Endothelial cell of umbilical vein (primary cell): ENCODE measurements around the gene WASHC2C. TPM values are rescaled to one million over a fixed set of nuclear protein-coding genes. Genes with fewer than 3 reads are reported as not detected.

Experiments used
- BruUV-seq: library from RNA; stranded (reverse); fragments of 400-500 nt; replicated peaks from 2 replicates; lab custom pipeline; 2021; lab: Mats Ljungman, UMichigan
- CTCF ChIA-PET: fragments of 300-600, 350-600 bp; sonication (Branson Sonifier 250); formaldehyde crosslinking; loops from one replicate; lab custom pipeline; 2021; ENCODE audit warnings: antibody characterized with exemption, inconsistent platforms; lab: Charles Lee
- POLR2A ChIA-PET: fragments of 300-600, 350-600 bp; sonication (Branson Sonifier 250); formaldehyde crosslinking; loops from one replicate; lab custom pipeline; 2021; ENCODE audit warnings: antibody characterized with exemption, inconsistent platforms; lab: Charles Lee
- DNase-seq: peaks from one replicate; pipeline ENCODE4 v3.0.0-alpha.2; 2011; ENCODE audit warnings: low read depth, low spot score
- FAIRE-seq: peaks from 2 replicates; lab custom pipeline; 2011; peaks lifted over from hg19 to GRCh38; lab: Jason Lieb, UNC
- H2AFZ ChIP-seq: 2 replicates; pipeline ENCODE4 v1.6.0; 2012; ENCODE audit warnings: low read depth, low read length, control low read depth, inconsistent platforms
- H3K27ac ChIP-seq: 2 replicates; pipeline ENCODE4 v1.5.1; 2011; ENCODE audit warnings: low read depth, mild to moderate bottlenecking, control low read depth, low read length, moderate library complexity; ENCODE audit not compliant: insufficient read depth
- H3K27me3 ChIP-seq, 2 experiments: 2 replicates each; pipeline versions ENCODE4 v1.6.0 to v1.6.1; 2011; ENCODE audit warnings: low read length in 2 of 2, mixed read lengths in 1 of 2; ENCODE audit not compliant: control insufficient read depth in 2 of 2, insufficient read depth in 2 of 2
- H3K36me3 ChIP-seq, 2 experiments: 2 replicates in 1 of 2; 3 replicates in 1 of 2; pipeline ENCODE4 v1.5.1; 2011; ENCODE audit warnings: low read length in 2 of 2, mild to moderate bottlenecking in 1 of 2, moderate library complexity in 1 of 2; ENCODE audit not compliant: control insufficient read depth in 2 of 2, insufficient read depth in 2 of 2; ENCODE audit errors: extremely low read depth in 1 of 2
- H3K4me1 ChIP-seq: 3 replicates; pipeline ENCODE4 v1.5.1; 2011; ENCODE audit warnings: mild to moderate bottlenecking, low read length; ENCODE audit not compliant: control insufficient read depth, insufficient read depth; ENCODE audit errors: extremely low read depth
- H3K4me2 ChIP-seq: 2 replicates; pipeline ENCODE4 v1.6.1; 2011; ENCODE audit warnings: low read length, control low read depth, mixed read lengths; ENCODE audit not compliant: insufficient read depth
- H3K4me3 ChIP-seq, 3 experiments: fragments of 200-600 bp in 1 of 3; sonication (generic), shearing (Covaris generic) in 1 of 3; replicated peaks in 1 of 3; 2 replicates each; pipeline ENCODE4 v1.5.1; 2011 to 2016; ENCODE audit warnings: control low read depth in 3 of 3, low read length in 3 of 3, mild to moderate bottlenecking in 2 of 3, inconsistent platforms in 1 of 3, low read depth in 1 of 3, moderate library complexity in 1 of 3; ENCODE audit not compliant: insufficient read depth in 1 of 3
- H3K79me2 ChIP-seq: 2 replicates; pipeline ENCODE4 v1.6.0; 2012; ENCODE audit warnings: low read length, inconsistent platforms; ENCODE audit not compliant: control insufficient read depth, insufficient read depth
- H3K9ac ChIP-seq: replicated peaks from 2 replicates; pipeline ENCODE3; 2011; ENCODE audit warnings: low read length, control low read depth; ENCODE audit not compliant: insufficient read depth; ENCODE audit errors: extremely low read depth
- H3K9me1 ChIP-seq: replicated peaks from 3 replicates; pipeline ENCODE4 v1.6.0; 2011; ENCODE audit warnings: mild to moderate bottlenecking, low read length; ENCODE audit not compliant: control insufficient read depth, insufficient read depth; ENCODE audit errors: extremely low read depth
- H3K9me3 ChIP-seq: replicated peaks from 2 replicates; pipeline ENCODE4 v1.5.1; 2012; ENCODE audit warnings: low read length, inconsistent platforms; ENCODE audit not compliant: control insufficient read depth, insufficient read depth
- H4K20me1 ChIP-seq: replicated peaks from 2 replicates; pipeline ENCODE3; 2011; ENCODE audit warnings: mild to moderate bottlenecking, low read length; ENCODE audit not compliant: control insufficient read depth, insufficient read depth; ENCODE audit errors: extremely low read depth
- CTCF ChIP-seq, 2 donors: IDR thresholded peaks; 1 replicate in 1 of 2; 2 replicates in 1 of 2; pipeline ENCODE4 v1.5.1; 2011; ENCODE audit warnings: low read length in 2 of 2, mild to moderate bottlenecking in 2 of 2, moderate library complexity in 2 of 2, control low read depth in 1 of 2, inconsistent platforms in 1 of 2, low read depth in 1 of 2; ENCODE audit not compliant: insufficient read depth in 1 of 2; ENCODE audit errors: extremely low read depth in 1 of 2
- EZH2 ChIP-seq: IDR thresholded peaks from 2 replicates; pipeline ENCODE4 v1.6.1; 2012; ENCODE audit warnings: borderline replicate concordance, low read depth, mild to moderate bottlenecking, moderate library complexity, low read length, inconsistent platforms; ENCODE audit not compliant: severe bottlenecking
- FOS ChIP-seq: IDR thresholded peaks from 2 replicates; pipeline ENCODE4 v1.6.1; 2011; ENCODE audit warnings: mild to moderate bottlenecking, low read length, moderate library complexity, borderline replicate concordance; ENCODE audit not compliant: insufficient read depth
- GATA2 ChIP-seq: IDR thresholded peaks from 2 replicates; pipeline ENCODE4 v1.7.0; 2011; ENCODE audit warnings: low read depth, mild to moderate bottlenecking, moderate library complexity, mixed read lengths, low read length; ENCODE audit not compliant: insufficient read length, insufficient read depth
- JUN ChIP-seq: IDR thresholded peaks from 2 replicates; pipeline ENCODE4 v1.6.1; 2011; ENCODE audit warnings: borderline replicate concordance, low read depth; ENCODE audit not compliant: insufficient read length, insufficient read depth
- MAX ChIP-seq: IDR thresholded peaks from 2 replicates; pipeline ENCODE4 v1.6.1; 2011; ENCODE audit not compliant: insufficient read depth, insufficient read length
- MYC ChIP-seq: IDR thresholded peaks from one replicate; pipeline ENCODE4 v1.6.1; 2011; ENCODE audit warnings: mild to moderate bottlenecking, low read depth, low read length
- POLR2A ChIP-seq: IDR thresholded peaks from 2 replicates; pipeline ENCODE4 v1.6.1; 2012; ENCODE audit warnings: low read depth, mild to moderate bottlenecking, control low read depth, low read length
- POLR2AphosphoS5 ChIP-seq: IDR thresholded peaks from 2 replicates; pipeline ENCODE4 v1.6.1; 2012; ENCODE audit warnings: low read depth, mild to moderate bottlenecking, control low read depth, low read length, moderate library complexity; ENCODE audit not compliant: insufficient read depth
- dilution Hi-C: fragments of 300-500 bp; cut with MboI; formaldehyde crosslinking; loops from one replicate; pipeline ENCODE4 v1.15.0; 2019; ENCODE audit warnings: low sequenced_read_pairs; ENCODE audit not compliant: extremely low pct_ligation_motif_present
- intact Hi-C: fragments of 100-400 bp; cut with micrococcal nuclease; formaldehyde crosslinking; loops from one replicate; pipeline ENCODE4 v1.10.0; 2022
- polyA plus RNA-seq, 4 experiments: library from polyadenylated mRNA; depleted of rRNA in 3 of 4; stranded (reverse) in 3 of 4; unstranded in 1 of 4; fragments of >200 nt; gene quantifications; 2 replicates each; pipeline versions ENCODE4 v1.2.1 to v1.2.3, GENCODE V29; 2011 to 2012; ENCODE audit warnings: missing spikeins in 1 of 4
- total RNA-seq: library from RNA; stranded (reverse); gene quantifications from 2 replicates; pipeline ENCODE4 v1.2.3, GENCODE V29; 2021

WASHC2C gene
- total and polyA plus RNA-seq, 2 donors (not counting 3 experiments of a cell fraction or from before 2014, with no cell fraction given), result 13.9 to 48.6 TPM

- no TSS peak for BruUV-seq
- DNase-seq (no peak), FAIRE-seq (no peak)
- Histone ChIP-seq H3K4me3 (no peak overlapping the region), H2AFZ (no peak overlapping the region), H3K79me2 (no peaks in the 10 kb centered on the region), H3K4me2 (no peak overlapping the region), H3K9me3 (no peaks in the 10 kb centered on the region), H3K9me1 (no peaks in the 10 kb centered on the region), H3K27ac (no peak overlapping the region), H3K36me3 (no peaks in the 10 kb centered on the region), H3K4me1 (no peaks in the 10 kb centered on the region), H4K20me1 (no peaks in the 10 kb centered on the region), H3K9ac (no peak overlapping the region), H3K27me3 (no peaks in the 10 kb centered on the region)
- POLR2A ChIA-PET, result no interaction called here
- dilution Hi-C loops, result no loop called here
- no peak for TF ChIP-seq POLR2AphosphoS5
- no peak for TF ChIP-seq GATA2
- intact Hi-C loops, result no loop called here
- CTCF ChIA-PET, result no interaction called here
Measured at GRCh38 chr10:45817130-45817859, 90.2 kb downstream of the WASHC2C start.

- no peak overlapping the region for H3K4me3 ChIP-seq
- H4K20me1 ChIP-seq, result no peaks in the 10 kb centered on the region
- no peak overlapping the region for H3K27ac ChIP-seq
- H2AFZ ChIP-seq, result no peak overlapping the region
- H3K4me1 ChIP-seq, result no peaks in the 10 kb centered on the region
- H3K9me3 ChIP-seq, result no peaks in the 10 kb centered on the region
- TF ChIP-seq JUN (no peak), MAX (no peak), EZH2 (no peak), FOS (no peak), POLR2A (no peak), MYC (no peak), CTCF (IDR thresholded peaks at IDR 0.05; ENCODE audit: extremely low read depth in 1 of 2, insufficient read depth in 1 of 2, low read depth in 1 of 2, low read length in 2 of 2) (no peak), POLR2AphosphoS5 (no peak), GATA2 (no peak)
- no peaks in the 10 kb centered on the region for H3K79me2 ChIP-seq
- POLR2A ChIA-PET, result no interaction called here
- H3K9me1 ChIP-seq, result no peaks in the 10 kb centered on the region
- no peak for FAIRE-seq
- H3K36me3 ChIP-seq, result no peaks in the 10 kb centered on the region
- dilution Hi-C loops, result no loop called here
- H3K4me2 ChIP-seq, result no peak overlapping the region
- no peak for DNase-seq
- CTCF ChIA-PET, result no interaction called here
- H3K9ac ChIP-seq, result no peak overlapping the region
- intact Hi-C loops, result no loop called here
- no peaks in the 10 kb centered on the region for H3K27me3 ChIP-seq
- BruUV-seq, result no TSS peak
Measured at GRCh38 chr10:45817912-45818311, 90.8 kb downstream of the WASHC2C start.
